GM12878 (cell line): ENCODE measurements around the gene TMPRSS9. TPM values are rescaled to one million over a fixed set of nuclear protein-coding genes. Genes with fewer than 3 reads are reported as not detected.

Experiments
- ATAC-seq: fragments of 200-7000 bp; cut with Tn5 transposase; 3 replicates; pipeline ENCODE4 v1.9.1; 2020; ENCODE audit warnings: mild to moderate bottlenecking, moderate library complexity
- BruUV-seq: library from RNA; stranded (reverse); fragments of 400-500 nt; replicated peaks from 2 replicates; lab custom pipeline; 2021; lab: Mats Ljungman, UMichigan
- CTCF ChIA-PET: fragments of 300-600 bp; sonication (Branson Sonifier 250); formaldehyde crosslinking; extraction: SDS; loops from one replicate; lab custom pipeline; 2021; ENCODE audit warnings: inconsistent platforms; lab: Yijun Ruan, JAX
- POLR2A ChIA-PET: fragments of 350-600 bp; formaldehyde crosslinking; extraction: SDS; loops from one replicate; lab custom pipeline; 2021; ENCODE audit warnings: inconsistent platforms; lab: Charles Lee
- RAD21 ChIA-PET: fragments of 300-600 bp; sonication (Branson Sonifier 250); formaldehyde crosslinking; loops from one replicate; lab custom pipeline; 2023; ENCODE audit warnings: antibody characterized with exemption; ENCODE audit not compliant: unreplicated experiment; lab: Charles Lee
- SMC1A ChIA-PET: fragments of 300-600 bp; sonication (Branson Sonifier 250); formaldehyde crosslinking; loops from one replicate; lab custom pipeline; 2023; ENCODE audit not compliant: unreplicated experiment, uncharacterized antibody; lab: Charles Lee
- DNase-seq: peaks from one replicate; pipeline ENCODE4 v3.0.0-alpha.2; 2011; ENCODE audit warnings: low read depth, low spot score
- FAIRE-seq: peaks from 3 replicates; lab custom pipeline; 2011; peaks lifted over from hg19 to GRCh38; lab: Jason Lieb, UNC
- H2AFZ ChIP-seq: 2 replicates; pipeline ENCODE4 v1.6.0; 2011; ENCODE audit warnings: low read depth, low read length, control low read depth; ENCODE audit not compliant: control insufficient read depth
- H3K27ac ChIP-seq: 2 replicates; pipeline ENCODE4 v1.5.1; 2011; ENCODE audit warnings: control low read depth; ENCODE audit not compliant: control insufficient read depth, insufficient read depth
- H3K27me3 ChIP-seq, 2 experiments: replicated peaks in 1 of 2; 2 replicates each; pipeline versions ENCODE4 v1.6.0 to v1.6.1; 2011; ENCODE audit warnings: low read length in 1 of 2; ENCODE audit not compliant: control insufficient read depth in 2 of 2, insufficient read depth in 2 of 2
- H3K36me3 ChIP-seq, 2 experiments: 2 replicates each; pipeline ENCODE4 v1.5.1; 2011; ENCODE audit warnings: low read length in 1 of 2; ENCODE audit not compliant: control insufficient read depth in 2 of 2, insufficient read depth in 2 of 2
- H3K4me1 ChIP-seq: 2 replicates; pipeline ENCODE4 v1.6.1; 2011; ENCODE audit warnings: mild to moderate bottlenecking, low read length, moderate library complexity, mixed read lengths; ENCODE audit not compliant: control insufficient read depth, insufficient read depth
- H3K4me2 ChIP-seq: 2 replicates; pipeline ENCODE4 v1.6.0; 2011; ENCODE audit warnings: control low read depth; ENCODE audit not compliant: control insufficient read depth, insufficient read depth
- H3K4me3 ChIP-seq: fragments of 200-600 bp; sonication (generic); 2 replicates; pipeline ENCODE4 v1.5.1; 2016
- H3K79me2 ChIP-seq: 2 replicates; pipeline ENCODE4 v1.6.0; 2011; ENCODE audit warnings: low read length; ENCODE audit not compliant: control insufficient read depth, insufficient read depth
- H3K9ac ChIP-seq: 2 replicates; pipeline ENCODE4 v1.8.0; 2011; ENCODE audit warnings: low read length, control low read depth, mixed read lengths; ENCODE audit not compliant: control insufficient read depth, insufficient read depth
- H3K9me3 ChIP-seq: replicated peaks from 3 replicates; pipeline ENCODE4 v1.5.1; 2011; ENCODE audit warnings: mild to moderate bottlenecking, low read length; ENCODE audit not compliant: control insufficient read depth, insufficient read depth
- H4K20me1 ChIP-seq: 2 replicates; pipeline ENCODE4 v1.6.0; 2011; ENCODE audit not compliant: control insufficient read depth, insufficient read depth
- BCLAF1 ChIP-seq: fragments of 450-650 bp; IDR thresholded peaks from 2 replicates; pipeline ENCODE4 v1.6.1; 2017; ENCODE audit warnings: antibody characterized with exemption, mild to moderate bottlenecking, moderate library complexity
- BHLHE40 ChIP-seq, 2 experiments: fragments of 450-650 bp in 1 of 2; IDR thresholded peaks; 2 replicates each; pipeline ENCODE4 v1.6.1; 2011 to 2017; ENCODE audit warnings: low read depth in 2 of 2, borderline replicate concordance in 1 of 2, improper control_type of control experiment in 1 of 2, low read length in 1 of 2, mild to moderate bottlenecking in 1 of 2
- CHD1 ChIP-seq: IDR thresholded peaks from 2 replicates; pipeline ENCODE4 v1.6.1; 2012; ENCODE audit warnings: low read depth, low read length, improper control_type of control experiment
- EED ChIP-seq: sonication (generic); IDR thresholded peaks from 2 replicates; pipeline ENCODE4 v1.6.1; 2016; ENCODE audit warnings: antibody characterized with exemption, low read depth
- HDAC2 ChIP-seq: fragments of 200-600 bp; sonication (generic); IDR thresholded peaks from 2 replicates; pipeline ENCODE4 v1.6.1; 2017
- IKZF1 ChIP-seq: fragments of 450-650 bp; conservative IDR thresholded peaks from 2 replicates; pipeline ENCODE4 v1.6.1; 2017; ENCODE audit warnings: antibody characterized with exemption, mild to moderate bottlenecking
- IKZF2 ChIP-seq, 2 experiments: fragments of 450-650 bp; IDR thresholded peaks; 2 replicates each; pipeline ENCODE4 v1.6.1; 2017; ENCODE audit warnings: mild to moderate bottlenecking in 2 of 2, moderate library complexity in 2 of 2
- JUND ChIP-seq: IDR thresholded peaks from 2 replicates; pipeline ENCODE4 v1.6.1; 2012; ENCODE audit warnings: low read depth, mild to moderate bottlenecking, low read length, improper control_type of control experiment, moderate library complexity
- MTA2 ChIP-seq: fragments of 450-650 bp; IDR thresholded peaks from 2 replicates; pipeline ENCODE4 v1.6.1; 2016; ENCODE audit warnings: low read depth, mild to moderate bottlenecking, moderate library complexity
- NR2C2 ChIP-seq: IDR thresholded peaks from 2 replicates; pipeline ENCODE4 v1.6.1; 2011; ENCODE audit warnings: borderline replicate concordance, low read depth; ENCODE audit not compliant: control insufficient read depth, insufficient read length
- PML ChIP-seq: IDR thresholded peaks from 2 replicates; pipeline ENCODE4 v1.6.1; 2012; ENCODE audit warnings: low read length, inconsistent platforms
- POU2F2 ChIP-seq: IDR thresholded peaks from 3 replicates; pipeline ENCODE4 v1.6.1; 2011; ENCODE audit warnings: low read depth, mild to moderate bottlenecking, low read length, borderline replicate concordance
- RAD21 ChIP-seq: IDR thresholded peaks from 2 replicates; pipeline ENCODE4 v1.6.1; 2011; ENCODE audit warnings: mild to moderate bottlenecking, low read depth, low read length, moderate library complexity; ENCODE audit not compliant: insufficient read depth
- RB1 ChIP-seq: fragments of 450-650 bp; formaldehyde crosslinking; IDR thresholded peaks from 2 replicates; pipeline ENCODE4 v1.6.1; 2017; ENCODE audit warnings: mild to moderate bottlenecking, borderline replicate concordance
- RELA ChIP-seq: fragments of 450-650 bp; IDR thresholded peaks from 2 replicates; pipeline ENCODE4 v1.8.0; 2014; ENCODE audit warnings: borderline replicate concordance; ENCODE audit not compliant: partially characterized antibody
- SIN3A ChIP-seq: IDR thresholded peaks from 2 replicates; pipeline ENCODE4 v1.6.1; 2012; ENCODE audit warnings: low read depth, low read length, improper control_type of control experiment
- SMC3 ChIP-seq: IDR thresholded peaks from 2 replicates; pipeline ENCODE4 v1.6.1; 2011; ENCODE audit warnings: low read length, improper control_type of control experiment, borderline replicate concordance
- SREBF1 ChIP-seq: IDR thresholded peaks from 2 replicates; pipeline ENCODE4 v1.6.1; 2012; ENCODE audit warnings: mild to moderate bottlenecking, low read length
- WRNIP1 ChIP-seq: IDR thresholded peaks from 2 replicates; pipeline ENCODE4 v1.6.1; 2011; ENCODE audit warnings: low read depth, low read length, improper control_type of control experiment, borderline replicate concordance
- WGBS: methylation state at CpG from one replicate; pipeline ENCODE4 v1.1.6; 2016; ENCODE audit warnings: low lambda C conversion rate; ENCODE audit not compliant: insufficient replicate concordance, insufficient coverage; ENCODE audit errors: missing lambda C conversion rate; 5-methylcytosine and 5-hydroxymethylcytosine counted together
- in situ Hi-C: fragments of 300-500 bp; cut with MboI; formaldehyde crosslinking; loops from 9 replicates; pipeline ENCODE4 v1.14.3; 2018; ENCODE audit warnings: mixed read lengths
- intact Hi-C: fragments of 100-400 bp; cut with micrococcal nuclease; formaldehyde crosslinking; loops from one replicate; pipeline ENCODE4 v1.14.2; 2022; ENCODE audit not compliant: unreplicated experiment
- polyA plus RNA-seq, 11 experiments: library from polyadenylated mRNA; depleted of rRNA in 4 of 11; unstranded in 6 of 11; stranded (reverse) in 5 of 11; fragments of >200 nt; fragmentation: Nextera tagmentation in 4 of 11; fragmentation: Illumina TruSeq in 1 of 11; extraction: Ambion mirVana in 4 of 11; extraction: Trizol in 1 of 11; gene quantifications; 1 replicate in 1 of 11; 2 replicates in 10 of 11; pipeline versions ENCODE4 v1.2.1 to v1.2.3, GENCODE V29; 2011 to 2016; ENCODE audit warnings: inconsistent platforms in 2 of 11, missing spikeins in 2 of 11, low read depth in 1 of 11
- total RNA-seq, 4 experiments: library from RNA; depleted of rRNA in 3 of 4; stranded (reverse); fragments of >200 nt in 3 of 4; fragmentation: Illumina TruSeq in 1 of 4; extraction: Trizol in 1 of 4; gene quantifications; 2 replicates each; pipeline versions ENCODE4 v1.2.1 to v1.2.3, GENCODE V29; 2013 to 2021
- TF ChIP-seq, protein P1 (sequence below): IDR thresholded peaks from 2 replicates; pipeline ENCODE4 v1.6.1; 2011; ENCODE audit warnings: low read depth, mild to moderate bottlenecking, low read length, moderate library complexity, borderline replicate concordance; ENCODE audit errors: extremely low read depth

TMPRSS9 gene
- total and polyA plus RNA-seq, 10 of the 15 experiments (the other 5 are each of a cell fraction or from before 2014, with no cell fraction given) = 0.24 TPM; not detected in 9

DNA sequence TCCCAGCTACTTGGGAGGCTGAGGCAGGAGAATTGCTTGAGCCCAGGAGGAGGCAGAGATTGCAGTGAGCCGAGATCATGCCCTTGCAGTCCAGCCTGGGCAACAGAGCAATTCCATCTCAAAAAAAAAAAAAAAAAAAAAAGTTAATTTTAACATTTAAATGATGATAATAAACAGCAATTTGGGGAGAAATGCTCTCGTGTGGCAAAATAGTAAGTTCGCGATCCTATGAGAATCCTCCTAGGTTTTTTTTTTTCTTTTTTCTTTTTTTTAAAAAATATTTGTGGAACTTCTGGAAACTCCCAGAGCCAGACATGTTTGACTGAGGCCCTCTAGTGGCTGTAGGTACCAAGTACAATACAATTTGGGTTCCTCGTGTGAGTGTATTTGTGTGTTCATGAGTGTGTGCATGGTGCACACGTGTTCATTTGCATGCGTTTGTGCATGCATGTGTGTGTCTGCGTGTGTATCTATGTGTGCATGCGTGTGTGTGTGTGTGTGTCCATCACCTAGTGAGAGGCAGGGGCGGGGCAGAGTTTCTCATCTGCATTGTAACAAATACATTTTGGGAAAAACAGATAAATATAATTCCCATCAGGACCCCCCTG is 31.2 kb downstream of the TMPRSS9 start:
- peak; percentile 50 for ATAC-seq
- peaks cover 9% of the 10 kb centered on the region for H3K4me1 ChIP-seq
- H3K9ac ChIP-seq = no peak overlapping the region
- WGBS = 0% methylated on average over 10 of the region's 10 CpGs
- H2AFZ ChIP-seq = no peak overlapping the region
- peak; percentile 85 for FAIRE-seq
- H3K4me2 ChIP-seq = no peak overlapping the region
- no peak overlapping the region for H3K4me3 ChIP-seq
- no peaks in the 10 kb centered on the region for H4K20me1 ChIP-seq
- CTCF ChIA-PET = interaction anchor here (0.6 to 5.6 kb wide), 18 partner anchors 17 to 245 kb away, joined by 3 to 66 read pairs (median 8); no protein-coding TSS in a partner anchor
- RAD21 ChIA-PET = interaction anchor here (1.0 to 5.3 kb wide), 9 partner anchors 64 to 236 kb away, joined by 3 to 31 read pairs (median 7); partner anchors contain the start of gene PLEKHJ1
- intact Hi-C loops = loop anchor here (5.0 to 10.0 kb wide), 5 partner anchors 64 to 234 kb away; partner anchors contain the start of genes LSM7, PLEKHJ1, SF3A2 and SPPL2B
- POLR2A ChIA-PET = interaction anchor here (0.6 to 1.0 kb wide), 4 partner anchors 44 to 227 kb away, joined by 3 to 7 read pairs (median 5); partner anchors contain the start of gene LMNB2
- H3K9me3 ChIP-seq = no peaks in the 10 kb centered on the region; the same call in 2 of the 3 replicates
- H3K27ac ChIP-seq = no peak overlapping the region
- peak; percentile 21 for DNase-seq
- no TSS peak for BruUV-seq
- no peaks in the 10 kb centered on the region for H3K79me2 ChIP-seq
- in situ Hi-C loops = loop anchor here (5.0 kb wide), 1 partner anchor 221 kb away; no protein-coding TSS in a partner anchor
- H3K36me3 ChIP-seq = no peaks in the 10 kb centered on the region
- no peaks in the 10 kb centered on the region; a peak in 1 of 4 replicates for H3K27me3 ChIP-seq
- SMC1A ChIA-PET = interaction anchor here (0.7 to 3.6 kb wide), 9 partner anchors 20 to 222 kb away, joined by 3 to 28 read pairs (median 4); partner anchors contain the start of genes LSM7 and SPPL2B
- peak; percentile 91 for TF ChIP-seq RAD21
- TF ChIP-seq BCLAF1 = no peak
- no peak for TF ChIP-seq MTA2
- no peak for TF ChIP-seq NR2C2
- TF ChIP-seq SREBF1 = no peak
- TF ChIP-seq BHLHE40 (IDR thresholded peaks at IDR 0.05; ENCODE audit: borderline replicate concordance in 1 of 2, low read depth in 2 of 2, low read length in 1 of 2) = peak; percentile 48 to 56; a peak in 3 of 4 replicates
- no peak for TF ChIP-seq JUND
- TF ChIP-seq IKZF1 = no peak; the same call in 1 of the 2 replicates
- peak; percentile 76 for TF ChIP-seq SMC3
- no peak for TF ChIP-seq HDAC2
- TF ChIP-seq WRNIP1 = no peak
- no peak for TF ChIP-seq CHD1
- TF ChIP-seq PML = no peak
- no peak for TF ChIP-seq SIN3A
- TF ChIP-seq, protein P1, sequence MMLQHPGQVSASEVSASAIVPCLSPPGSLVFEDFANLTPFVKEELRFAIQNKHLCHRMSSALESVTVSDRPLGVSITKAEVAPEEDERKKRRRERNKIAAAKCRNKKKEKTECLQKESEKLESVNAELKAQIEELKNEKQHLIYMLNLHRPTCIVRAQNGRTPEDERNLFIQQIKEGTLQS = no peak
- TF ChIP-seq IKZF2 (IDR thresholded peaks at IDR 0.05) = peak in 1 of 2 experiments; percentile 51; a peak in 1 of 4 replicates
- no peak for TF ChIP-seq EED
- TF ChIP-seq RB1 = 0 out of 2 replicates have a peak, but pooled peaks have one; percentile 58
- TF ChIP-seq RELA = peak; percentile 75
- peak; percentile 83; the same call in 1 of the 3 replicates for TF ChIP-seq POU2F2
